ENCODE data around the gene PRMT9. TPM values are rescaled to one million over a fixed set of nuclear protein-coding genes. Genes with fewer than 3 reads are reported as not detected.

Gene PRMT9
- total RNA-seq, 6 experiments from 2014 or later = 3.4 to 4.9 (median 4.6) TPM

DNA sequence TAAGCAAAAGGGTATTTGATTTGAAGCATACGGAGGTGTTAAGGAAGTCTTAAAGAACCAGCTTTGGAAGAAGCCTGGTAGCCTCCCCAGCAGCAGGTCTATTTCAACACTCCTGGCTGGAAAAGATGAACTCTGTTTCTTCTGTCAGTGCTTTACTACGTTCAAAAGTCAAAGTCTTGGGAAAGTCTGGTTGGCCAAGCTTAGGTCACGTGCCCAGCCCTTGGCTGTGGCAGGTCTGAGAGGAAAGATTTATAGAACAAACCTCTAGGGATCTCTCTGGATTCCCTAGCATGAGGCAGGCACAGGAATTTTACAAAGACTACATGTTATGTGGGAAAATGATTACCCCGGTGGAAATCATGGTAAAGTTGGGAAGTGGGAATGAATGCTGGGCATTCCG is 39.4 kb upstream of the PRMT9 start:
- H3K27ac ChIP-seq = no peak overlapping the region
- no peak overlapping the region for H3K4me3 ChIP-seq
- no peaks in the 10 kb centered on the region for H3K9me3 ChIP-seq
- 45% methylated on average over 4 of the region's 5 CpGs for WGBS (ENCODE audit: insufficient coverage, low coverage, low lambda C conversion rate, missing lambda C conversion rate)
- intact Hi-C loops (cut with DNase I) = no loop called here
- no peaks in the 10 kb centered on the region for H3K27me3 ChIP-seq
- TF ChIP-seq, protein P1, sequence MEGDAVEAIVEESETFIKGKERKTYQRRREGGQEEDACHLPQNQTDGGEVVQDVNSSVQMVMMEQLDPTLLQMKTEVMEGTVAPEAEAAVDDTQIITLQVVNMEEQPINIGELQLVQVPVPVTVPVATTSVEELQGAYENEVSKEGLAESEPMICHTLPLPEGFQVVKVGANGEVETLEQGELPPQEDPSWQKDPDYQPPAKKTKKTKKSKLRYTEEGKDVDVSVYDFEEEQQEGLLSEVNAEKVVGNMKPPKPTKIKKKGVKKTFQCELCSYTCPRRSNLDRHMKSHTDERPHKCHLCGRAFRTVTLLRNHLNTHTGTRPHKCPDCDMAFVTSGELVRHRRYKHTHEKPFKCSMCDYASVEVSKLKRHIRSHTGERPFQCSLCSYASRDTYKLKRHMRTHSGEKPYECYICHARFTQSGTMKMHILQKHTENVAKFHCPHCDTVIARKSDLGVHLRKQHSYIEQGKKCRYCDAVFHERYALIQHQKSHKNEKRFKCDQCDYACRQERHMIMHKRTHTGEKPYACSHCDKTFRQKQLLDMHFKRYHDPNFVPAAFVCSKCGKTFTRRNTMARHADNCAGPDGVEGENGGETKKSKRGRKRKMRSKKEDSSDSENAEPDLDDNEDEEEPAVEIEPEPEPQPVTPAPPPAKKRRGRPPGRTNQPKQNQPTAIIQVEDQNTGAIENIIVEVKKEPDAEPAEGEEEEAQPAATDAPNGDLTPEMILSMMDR (IDR thresholded peaks at IDR 0.05) = no peak
- no peak for TF ChIP-seq POLR2A (IDR thresholded peaks at IDR 0.05)
- peak; percentile 87 to 97 (median 94) for ATAC-seq
- peaks cover 0 to 3% (median 0%) of the 10 kb centered on the region in 4 donors for H3K4me1 ChIP-seq
- DNase-seq = peak; percentile 32 to 71 (median 69)
- no peaks in the 10 kb centered on the region for H3K36me3 ChIP-seq

DNA sequence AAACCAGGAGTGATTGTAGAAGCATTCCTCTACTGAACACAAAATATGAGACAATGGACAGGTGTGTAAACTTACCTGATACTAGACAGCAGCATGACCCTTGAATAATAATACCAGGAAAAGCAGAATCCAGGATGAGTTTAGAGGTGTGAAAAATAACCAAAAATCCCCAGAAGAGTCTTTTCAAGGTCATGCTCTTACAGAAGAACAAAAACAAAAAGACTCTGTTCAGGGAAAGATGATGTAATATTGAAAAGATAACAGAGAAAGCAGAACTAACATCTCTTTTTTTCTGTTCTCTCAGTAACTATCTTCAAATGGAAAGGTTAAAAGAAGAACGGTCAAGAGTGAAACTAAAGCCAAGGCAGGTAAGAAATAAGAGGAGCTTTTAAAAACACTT is 33.9 kb upstream of the PRMT9 start:
- no peak for DNase-seq
- no peaks in the 10 kb centered on the region for H3K4me1 ChIP-seq
- 17% methylated on average over 1 of the region's 1 CpG for WGBS (ENCODE audit: insufficient coverage, low coverage, low lambda C conversion rate, missing lambda C conversion rate)
- H3K9me3 ChIP-seq = no peaks in the 10 kb centered on the region
- ATAC-seq = no peak
- no peak overlapping the region for H3K4me3 ChIP-seq
- H3K36me3 ChIP-seq = no peaks in the 10 kb centered on the region
- TF ChIP-seq, protein P1 (IDR thresholded peaks at IDR 0.05) = no peak
- no peak for TF ChIP-seq POLR2A (IDR thresholded peaks at IDR 0.05)
- H3K27me3 ChIP-seq = no peaks in the 10 kb centered on the region
- H3K27ac ChIP-seq = no peak overlapping the region
- intact Hi-C loops (cut with DNase I) = no loop called here

DNA sequence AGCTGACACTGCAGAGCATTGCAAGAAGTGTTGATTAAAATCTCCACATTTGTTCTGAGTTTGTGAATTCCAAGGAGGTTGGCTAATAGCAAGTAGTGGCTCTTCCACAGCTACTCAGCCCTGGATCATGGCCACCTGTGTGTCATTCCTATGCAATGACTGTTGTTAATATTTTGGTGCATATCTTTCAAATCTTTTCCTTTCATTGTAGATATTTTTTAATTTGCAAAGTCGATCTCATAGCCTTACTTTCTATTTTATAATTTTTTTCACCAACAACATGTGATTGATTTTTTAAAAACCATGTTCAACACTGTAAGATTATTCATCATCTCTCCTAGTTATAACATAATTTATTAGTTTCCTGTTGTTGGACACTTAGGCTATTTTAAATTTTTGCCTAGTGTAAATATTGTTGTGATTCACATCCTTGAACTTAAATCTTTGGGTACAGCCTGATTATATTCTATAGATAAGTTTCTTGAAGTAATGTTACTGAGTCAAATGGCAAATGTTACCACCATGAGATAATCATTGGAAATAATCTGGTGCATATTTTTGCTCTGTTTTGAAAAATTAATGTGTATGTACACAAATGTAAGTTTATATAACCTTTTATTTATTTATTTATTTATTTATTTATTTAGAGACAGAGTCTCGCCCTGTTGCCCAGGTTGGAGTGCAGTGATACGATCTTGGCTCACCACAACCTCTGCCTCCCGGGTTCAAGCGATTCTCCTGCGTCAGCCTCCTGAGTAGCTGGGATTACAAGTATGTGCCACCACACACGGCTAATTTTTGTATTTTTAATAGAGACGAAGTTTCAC is 30.8 kb upstream of the PRMT9 start:
- H3K27ac ChIP-seq = no peak overlapping the region
- H3K36me3 ChIP-seq = no peaks in the 10 kb centered on the region
- intact Hi-C loops (cut with DNase I) = no loop called here
- no peaks in the 10 kb centered on the region for H3K9me3 ChIP-seq
- H3K4me1 ChIP-seq = no peaks in the 10 kb centered on the region
- ATAC-seq (no peak), DNase-seq (no peak)
- WGBS (ENCODE audit: insufficient coverage, low coverage, low lambda C conversion rate, missing lambda C conversion rate) = 90% methylated on average over 8 of the region's 8 CpGs
- TF ChIP-seq, protein P1 (IDR thresholded peaks at IDR 0.05) = no peak
- TF ChIP-seq POLR2A (IDR thresholded peaks at IDR 0.05) = no peak
- no peak overlapping the region for H3K4me3 ChIP-seq
- no peaks in the 10 kb centered on the region for H3K27me3 ChIP-seq

DNA sequence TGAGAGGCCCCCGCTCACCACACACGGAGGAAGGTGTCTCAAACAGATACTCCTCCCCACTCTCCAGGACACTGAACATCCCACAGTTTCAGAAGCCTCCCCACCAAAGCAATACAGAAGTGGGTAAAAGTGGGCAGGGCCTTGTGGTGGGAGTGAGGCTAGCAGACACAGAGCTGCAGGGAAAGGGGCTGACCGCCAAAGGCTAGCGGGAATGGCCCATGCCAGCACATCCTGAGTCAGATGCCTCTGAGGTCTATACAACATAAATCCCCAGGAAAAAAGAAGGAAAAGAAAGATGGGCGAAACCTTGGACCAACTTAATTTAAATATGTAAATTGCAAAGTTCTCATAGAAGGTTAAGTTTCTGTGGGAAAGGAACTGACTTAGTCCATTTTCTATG is 26.0 kb upstream of the PRMT9 start:
- H3K36me3 ChIP-seq = no peaks in the 10 kb centered on the region
- no peaks in the 10 kb centered on the region for H3K4me1 ChIP-seq
- no peaks in the 10 kb centered on the region for H3K27me3 ChIP-seq
- no peak overlapping the region for H3K4me3 ChIP-seq
- 85% methylated on average over 4 of the region's 5 CpGs for WGBS (ENCODE audit: insufficient coverage, low coverage, low lambda C conversion rate, missing lambda C conversion rate)
- DNase-seq = no peak
- ATAC-seq = no peak
- no peaks in the 10 kb centered on the region for H3K9me3 ChIP-seq
- intact Hi-C loops (cut with DNase I) = loop anchor here (5.0 kb wide), 1 partner anchor 157 kb away; no protein-coding TSS in a partner anchor
- no peak overlapping the region for H3K27ac ChIP-seq
- no peak for TF ChIP-seq POLR2A (IDR thresholded peaks at IDR 0.05)
- TF ChIP-seq, protein P1 (IDR thresholded peaks at IDR 0.05) = no peak

Data from right lobe of liver (tissue), 6 donors.